ENCODE measurements around the gene IDH3A.

The IDH3A gene

GRCh38 chr15:78193731-78194567 is 44.8 kb downstream of the IDH3A start:
- no peak for DNase-seq (ENCODE audit: low read depth)
- no peak overlapping the region for H3K4me3 ChIP-seq (ENCODE audit: low read depth, low read length)
- TF ChIP-seq CTCF (conservative IDR thresholded peaks at IDR 0.05; ENCODE audit: low read depth, low read length) = no peak

- TF ChIP-seq CTCF (conservative IDR thresholded peaks at IDR 0.05; ENCODE audit: low read depth, low read length) = no peak
- DNase-seq (ENCODE audit: low read depth) = no peak
Observed at GRCh38 chr15:78194568-78194925, 45.4 kb downstream of the IDH3A start.

GRCh38 chr15:78195735-78196201 is 46.6 kb downstream of the IDH3A start:
- no peak overlapping the region for H3K4me3 ChIP-seq (ENCODE audit: low read depth, low read length)
- TF ChIP-seq CTCF (conservative IDR thresholded peaks at IDR 0.05; ENCODE audit: low read depth, low read length) = peak; percentile 79
- DNase-seq (ENCODE audit: low read depth) = peak; percentile 35

More at GRCh38 chr15:78194568-78194925, 45.4 kb downstream of the IDH3A start:
- H3K4me3 ChIP-seq (ENCODE audit: low read depth, low read length) = no peak overlapping the region

GRCh38 chr15:78197632-78198031 is 48.5 kb downstream of the IDH3A start:
- H3K4me3 ChIP-seq (ENCODE audit: low read depth, low read length) = no peak overlapping the region
- TF ChIP-seq CTCF (conservative IDR thresholded peaks at IDR 0.05; ENCODE audit: low read depth, low read length) = no peak
- no peak for DNase-seq (ENCODE audit: low read depth)

GRCh38 chr15:78200276-78200930 is 51.2 kb downstream of the IDH3A start:
- no peak for DNase-seq (ENCODE audit: low read depth)
- no peak for TF ChIP-seq CTCF (conservative IDR thresholded peaks at IDR 0.05; ENCODE audit: low read depth, low read length)
- H3K4me3 ChIP-seq (ENCODE audit: low read depth, low read length) = no peak overlapping the region

- no peak for DNase-seq (ENCODE audit: low read depth)
- no peak for TF ChIP-seq CTCF (conservative IDR thresholded peaks at IDR 0.05; ENCODE audit: low read depth, low read length)
- no peak overlapping the region for H3K4me3 ChIP-seq (ENCODE audit: low read depth, low read length)
Observed at GRCh38 chr15:78201281-78202190, 52.4 kb downstream of the IDH3A start.
